HPDE6-E6E7 (cell line): ENCODE results near the gene SHMT2.

ENCODE experiments used
- DNase-seq: peaks from one replicate; pipeline ENCODE4 v3.0.0; 2011; ENCODE audit warnings: missing footprints; ENCODE audit errors: extremely low spot score

SHMT2 gene

GRCh38 chr12:57214398-57214781 lies 15.1 kb upstream of the SHMT2 start:
- DNase-seq, result no peak

- DNase-seq, result no peak
Observed at GRCh38 chr12:57215065-57215464, 14.4 kb upstream of the SHMT2 start.

GRCh38 chr12:57215668-57216013 lies 13.9 kb upstream of the SHMT2 start:
- no peak for DNase-seq

DNA sequence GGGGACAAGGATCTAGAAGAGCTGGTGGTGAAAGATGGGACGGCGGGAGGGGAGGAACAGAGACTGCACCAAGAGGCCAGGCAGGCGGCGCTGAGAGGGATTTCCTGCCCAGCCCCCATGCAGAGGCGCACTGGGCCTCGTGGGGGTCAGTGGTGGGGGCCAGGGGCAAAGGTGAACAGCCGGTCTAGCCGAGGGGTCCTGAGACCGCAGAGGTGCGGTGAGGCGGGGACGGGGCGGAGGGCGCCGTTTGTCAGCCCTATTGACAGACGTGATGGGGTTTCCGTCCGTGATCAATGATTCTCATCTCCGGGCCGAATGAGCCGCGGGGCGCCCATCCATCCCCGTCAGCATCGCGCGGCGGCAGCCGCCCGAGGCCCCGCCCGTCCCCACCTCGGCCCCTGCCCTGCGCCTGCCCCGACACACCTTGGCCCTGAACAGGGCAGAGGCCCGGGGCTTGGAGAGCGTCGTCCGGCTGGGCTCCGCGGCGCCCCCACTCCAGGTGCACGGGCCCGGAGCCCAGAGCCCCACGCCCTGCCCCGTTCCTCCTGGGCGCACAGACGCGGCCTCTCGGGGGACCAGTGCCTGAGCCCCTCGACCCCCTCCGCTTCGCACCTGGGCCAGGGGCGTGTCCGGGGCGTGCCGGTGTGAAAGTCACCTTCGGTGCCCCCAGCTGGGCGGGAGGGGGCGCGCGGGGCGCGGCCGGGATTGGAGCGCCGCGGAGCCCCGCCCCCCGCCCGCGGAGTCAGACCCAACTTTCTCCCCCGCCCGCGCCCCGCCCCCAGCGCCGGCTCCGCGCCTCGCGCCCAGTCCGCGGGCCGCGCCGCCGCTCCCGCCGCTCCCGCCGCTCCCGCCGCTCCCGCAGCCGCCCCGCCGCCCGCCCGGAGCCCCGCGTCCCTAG lies 13.2 kb upstream of the SHMT2 start, which contains the start of gene NXPH4:
Gene NXPH4 (plus strand): TSS at position 781 of the 898 bp plus-strand sequence. CDS start 176 bp downstream, outside the sequence.
- no peak for DNase-seq

DNA sequence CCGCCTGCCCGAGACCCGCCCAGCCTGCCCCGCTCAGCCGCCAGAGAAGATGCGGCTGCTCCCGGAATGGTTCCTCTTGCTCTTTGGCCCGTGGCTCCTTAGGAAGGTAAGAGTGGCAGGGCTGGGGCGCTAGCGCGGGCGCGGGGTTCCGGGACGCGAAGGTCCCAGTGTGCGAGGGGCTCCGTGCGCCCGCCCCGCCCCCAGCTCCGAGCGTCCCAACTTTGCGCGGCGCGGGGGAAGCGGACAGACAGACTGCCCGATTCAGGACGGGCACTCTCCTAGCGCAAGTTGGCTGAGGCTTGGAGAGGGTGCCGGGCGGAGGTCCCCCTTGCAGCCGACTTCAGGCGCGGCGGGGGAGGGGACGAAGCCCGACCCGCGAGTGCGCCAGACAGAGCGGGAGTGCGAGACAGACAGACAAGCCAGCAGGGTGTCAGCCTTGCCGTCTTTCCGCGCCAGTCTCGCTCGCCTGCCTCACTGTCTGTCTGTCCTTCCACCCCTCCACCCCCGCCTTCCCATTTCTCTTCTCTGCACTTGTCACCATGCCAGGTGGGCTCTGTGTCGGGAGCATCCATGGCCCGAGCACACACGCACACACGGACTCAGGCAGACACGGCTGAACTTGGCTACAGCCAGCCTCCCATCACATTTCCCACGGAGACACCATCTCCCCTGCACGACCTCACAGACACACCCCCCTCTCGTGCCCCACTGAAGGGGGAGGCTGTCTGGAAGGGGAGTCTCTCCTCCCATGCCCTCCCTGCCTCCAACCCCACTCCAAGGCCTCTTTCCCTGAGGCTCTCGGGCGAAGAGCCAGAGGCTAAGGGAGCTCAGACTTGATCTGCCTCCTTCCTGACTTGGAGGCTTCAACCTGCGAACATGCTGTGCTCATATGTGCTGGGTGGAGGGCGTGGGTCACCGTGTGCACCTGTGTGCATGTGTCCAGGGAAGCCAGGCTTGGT lies 12.3 kb upstream of the SHMT2 start:
- DNase-seq, result no peak

DNA sequence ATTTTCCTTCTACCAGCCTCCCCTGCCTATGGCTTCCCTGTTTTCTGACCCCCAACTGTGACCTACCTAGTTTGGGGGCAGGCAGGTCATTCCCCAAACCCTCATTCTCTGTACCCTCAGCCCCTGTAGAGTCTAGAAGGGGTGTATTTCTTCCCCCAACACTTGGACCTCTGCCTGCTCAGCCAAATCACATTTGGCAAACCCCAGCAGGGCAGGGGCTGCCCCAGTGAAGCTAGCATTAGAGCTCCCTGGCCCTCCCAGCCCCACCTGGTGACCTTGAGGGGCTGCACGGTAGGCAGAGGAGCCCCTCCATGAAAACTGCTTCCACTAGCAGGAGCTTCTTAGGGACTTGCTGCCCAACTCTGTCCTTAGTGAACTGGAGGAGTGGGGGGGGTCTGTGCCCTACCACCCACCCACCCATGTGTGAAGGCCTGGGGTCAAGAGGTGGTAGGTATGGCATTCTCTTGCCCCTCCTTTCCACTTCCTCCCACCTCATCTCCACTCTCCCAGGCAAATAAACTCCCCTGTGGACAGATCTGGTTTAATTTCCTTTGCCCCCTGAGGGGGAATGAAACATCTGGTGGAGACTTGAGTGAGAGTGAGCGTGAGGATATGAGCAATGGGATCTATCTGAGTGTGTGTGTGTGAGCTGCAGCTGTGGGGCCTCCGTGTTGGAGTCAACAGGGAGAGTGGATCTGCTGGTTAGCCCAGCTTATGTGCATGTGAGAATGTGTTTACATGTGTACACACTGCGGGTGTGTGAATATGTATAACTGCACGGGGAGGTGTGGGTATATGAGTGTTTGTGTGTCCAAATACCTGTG lies 11.3 kb upstream of the SHMT2 start:
- no peak for DNase-seq

DNA sequence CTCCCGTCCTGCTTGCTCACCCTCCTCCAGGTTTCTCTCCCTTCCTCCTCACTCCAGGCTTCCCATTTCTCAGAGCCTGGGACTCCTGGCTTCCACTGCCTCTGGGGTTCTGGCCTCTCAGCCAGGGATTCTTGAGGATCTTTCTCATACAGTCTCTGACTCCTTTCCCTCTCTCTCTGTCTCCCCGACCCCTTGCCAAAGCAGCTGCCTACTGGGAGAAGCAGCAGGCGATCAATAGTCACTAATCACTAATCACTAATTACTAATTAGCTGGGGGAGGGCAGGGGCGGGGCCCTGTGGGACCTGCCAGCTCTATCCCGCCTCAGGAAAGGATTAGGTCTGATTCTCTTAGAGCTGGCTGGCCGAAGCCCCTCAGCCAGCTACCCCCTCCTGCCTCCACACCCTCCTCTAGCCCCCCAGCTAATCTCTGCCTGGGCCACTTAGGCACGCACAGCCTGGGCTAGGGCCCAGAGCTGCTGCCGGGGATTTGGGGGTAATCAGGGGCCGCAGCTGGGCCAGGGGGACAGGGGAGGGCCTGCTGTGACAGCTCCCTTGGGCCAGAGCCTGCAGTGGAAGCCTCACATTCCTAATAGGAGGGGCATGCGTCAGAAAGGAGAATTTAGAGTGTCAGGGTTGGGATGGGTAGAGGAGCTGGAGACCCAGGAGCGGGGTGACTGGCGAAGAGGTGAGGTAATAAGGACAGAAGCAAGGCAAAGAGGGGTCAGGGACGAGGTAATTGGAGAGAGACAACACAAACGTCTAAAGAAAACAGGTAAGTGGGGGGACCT lies 10.1 kb upstream of the SHMT2 start:
- DNase-seq, result no peak

DNA sequence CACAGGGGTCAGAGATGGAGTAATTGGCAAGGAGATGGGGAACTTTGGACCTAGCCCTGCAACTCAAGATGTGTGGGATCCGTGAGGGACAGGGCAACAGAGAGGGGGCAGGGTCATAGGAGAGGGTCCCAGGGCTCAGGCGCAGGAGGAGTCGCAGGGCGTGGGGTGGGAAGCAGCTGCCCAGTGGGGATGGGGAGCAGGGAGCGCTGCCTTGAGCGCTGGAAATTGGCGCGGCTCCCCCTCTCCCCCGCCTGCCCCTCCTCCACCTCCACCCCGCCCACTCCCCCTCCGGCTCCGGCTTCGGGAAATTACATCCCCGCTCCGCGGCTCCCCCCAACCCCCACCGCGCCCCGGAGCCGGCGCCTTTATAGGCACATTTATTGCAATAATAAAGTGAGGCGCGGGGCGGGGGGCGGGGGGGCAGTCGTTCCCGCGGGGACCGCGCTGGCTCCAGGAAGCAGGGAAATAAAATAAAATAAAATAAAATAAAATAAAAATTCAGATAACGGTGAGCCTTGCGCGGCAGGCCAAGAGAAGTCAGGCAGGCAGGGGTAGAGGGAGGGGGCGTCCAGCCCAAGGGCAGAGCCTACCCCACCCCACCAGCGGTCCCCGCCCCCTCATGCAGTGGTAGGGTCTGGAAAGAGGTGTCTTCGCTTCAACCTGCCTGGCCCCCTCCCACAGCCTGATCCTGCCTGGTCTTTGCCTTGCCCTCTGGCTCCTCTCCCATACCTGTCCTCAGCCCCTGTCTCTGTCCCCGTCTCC lies 9.3 kb upstream of the SHMT2 start:
- no peak for DNase-seq

- no peak for DNase-seq
Observed at GRCh38 chr12:57220770-57221168, 8.7 kb upstream of the SHMT2 start.

- DNase-seq, result no peak
Observed at GRCh38 chr12:57221169-57221917, 8.2 kb upstream of the SHMT2 start.

DNA sequence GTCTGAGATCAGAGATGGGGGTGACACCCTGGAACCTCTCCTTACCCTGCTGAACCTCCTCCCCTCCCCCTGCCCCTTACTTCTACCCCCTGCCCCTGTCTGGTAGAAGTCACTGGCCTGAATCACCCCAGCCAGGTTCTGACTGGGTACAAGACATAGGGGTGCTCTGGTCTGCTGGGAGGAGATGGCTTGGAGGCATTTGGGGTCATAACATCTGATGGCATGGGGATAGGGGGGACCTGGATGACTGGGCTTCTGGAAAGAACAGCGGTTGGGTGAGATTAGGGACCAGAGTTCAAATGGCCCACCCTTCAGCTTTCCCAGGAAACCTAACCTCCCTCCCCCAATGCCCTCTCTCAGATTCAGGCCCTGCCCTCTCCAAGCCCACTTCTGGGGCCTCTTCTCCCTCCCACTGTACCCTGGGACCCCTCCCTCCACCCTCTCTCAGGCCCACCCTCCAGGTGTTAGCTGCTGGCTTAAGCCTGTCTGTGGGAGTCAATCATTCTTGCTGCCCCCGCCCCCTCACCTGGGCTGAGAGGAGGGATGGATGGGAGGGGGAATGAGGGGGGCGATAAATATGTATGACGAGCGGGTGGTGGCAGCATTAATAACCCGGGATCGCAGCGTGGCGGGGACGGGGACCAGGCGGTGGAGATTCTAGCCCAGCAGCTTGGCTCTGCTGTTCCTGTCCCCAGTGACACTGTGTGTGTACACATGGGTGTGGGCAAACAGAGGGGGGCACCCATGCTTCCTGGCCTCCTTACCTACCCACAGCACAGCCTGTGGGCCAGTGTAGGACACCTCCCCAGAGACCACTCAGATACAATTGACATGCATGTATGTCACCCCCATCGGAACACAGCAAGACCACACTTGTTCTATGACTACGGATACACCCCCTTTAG lies 7.0 kb upstream of the SHMT2 start:
- no peak for DNase-seq

- no peak for DNase-seq
Observed at GRCh38 chr12:57223191-57224165, 6.0 kb upstream of the SHMT2 start.

GRCh38 chr12:57224278-57224972 lies 5.1 kb upstream of the SHMT2 start:
- no peak for DNase-seq

DNA sequence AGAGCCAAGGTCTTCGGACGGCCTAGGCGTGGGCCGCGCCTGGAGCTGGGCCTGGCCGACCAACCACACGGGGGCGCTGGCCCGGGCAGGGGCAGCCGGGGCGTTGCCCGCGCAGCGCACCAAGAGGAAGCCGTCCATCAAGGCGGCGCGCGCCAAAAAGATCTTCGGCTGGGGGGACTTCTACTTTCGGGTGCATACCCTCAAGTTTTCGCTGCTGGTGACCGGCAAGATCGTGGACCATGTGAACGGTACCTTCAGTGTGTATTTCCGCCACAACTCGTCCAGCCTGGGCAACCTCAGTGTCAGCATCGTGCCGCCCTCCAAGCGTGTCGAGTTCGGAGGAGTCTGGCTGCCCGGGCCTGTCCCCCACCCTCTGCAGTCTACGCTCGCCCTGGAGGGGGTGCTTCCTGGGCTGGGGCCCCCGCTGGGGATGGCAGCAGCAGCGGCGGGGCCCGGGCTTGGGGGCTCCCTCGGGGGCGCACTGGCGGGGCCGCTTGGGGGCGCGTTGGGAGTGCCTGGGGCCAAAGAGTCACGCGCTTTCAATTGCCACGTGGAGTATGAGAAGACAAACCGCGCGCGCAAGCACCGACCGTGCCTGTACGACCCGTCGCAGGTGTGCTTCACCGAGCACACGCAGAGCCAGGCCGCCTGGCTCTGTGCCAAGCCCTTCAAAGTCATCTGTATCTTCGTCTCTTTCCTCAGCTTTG lies 4.4 kb upstream of the SHMT2 start:
- no peak for DNase-seq

- DNase-seq, result no peak
Observed at GRCh38 chr12:57225680-57226210, 3.8 kb upstream of the SHMT2 start.
